HepG2 (cell line): ENCODE results near the gene TMTC4. TPM values are rescaled to one million over a fixed set of nuclear protein-coding genes. Genes with fewer than 3 reads are reported as not detected.

Experiments used
- AKNA ChIP-seq: sonication (generic); formaldehyde crosslinking; IDR thresholded peaks from 2 replicates; pipeline ENCODE4 v1.4.0; 2020; ENCODE audit warnings: missing genetic modification reagents, borderline replicate concordance
- DR1 ChIP-seq: sonication (generic); formaldehyde crosslinking; IDR thresholded peaks from 2 replicates; pipeline ENCODE4 v1.8.0; 2021; ENCODE audit warnings: mild to moderate bottlenecking, missing genetic modification reagents, inconsistent platforms
- IKZF5 ChIP-seq: IDR thresholded peaks from 2 replicates; pipeline ENCODE4 v1.6.1; 2018; ENCODE audit warnings: missing genetic modification reagents, mild to moderate bottlenecking, missing compliant biosample characterization
- MNT ChIP-seq: fragments of 450-650 bp; IDR thresholded peaks from 2 replicates; pipeline ENCODE4 v1.6.1; 2016
- POGK ChIP-seq: sonication (generic); formaldehyde crosslinking; conservative IDR thresholded peaks from 2 replicates; pipeline ENCODE4 v1.8.0; 2022; ENCODE audit warnings: mild to moderate bottlenecking, moderate library complexity, missing genetic modification reagents
- UBTF ChIP-seq: sonication (generic); formaldehyde crosslinking; IDR thresholded peaks from 2 replicates; pipeline ENCODE4 v1.4.0; 2020; ENCODE audit warnings: mild to moderate bottlenecking, missing genetic modification reagents
- ZBTB44 ChIP-seq: sonication (generic); formaldehyde crosslinking; IDR thresholded peaks from 2 replicates; pipeline ENCODE4 v1.4.0; 2020; ENCODE audit warnings: missing genetic modification reagents
- ZBTB7A ChIP-seq: sonication (generic); formaldehyde crosslinking; IDR thresholded peaks from 2 replicates; pipeline ENCODE4 v1.8.0; 2022; ENCODE audit warnings: mild to moderate bottlenecking, missing genetic modification reagents
- ZNF124 ChIP-seq: sonication (generic); formaldehyde crosslinking; IDR thresholded peaks from 2 replicates; pipeline ENCODE4 v1.4.0; 2020; ENCODE audit warnings: missing genetic modification reagents
- ZNF354B ChIP-seq: sonication (generic); formaldehyde crosslinking; IDR thresholded peaks from 2 replicates; pipeline ENCODE4 v1.8.0; 2022; ENCODE audit warnings: mild to moderate bottlenecking, missing genetic modification reagents
- ZNF619 ChIP-seq: sonication (generic); formaldehyde crosslinking; IDR thresholded peaks from 2 replicates; pipeline ENCODE4 v1.4.0; 2020; ENCODE audit warnings: mild to moderate bottlenecking, missing genetic modification reagents
- ZNF784 ChIP-seq: sonication (generic); formaldehyde crosslinking; IDR thresholded peaks from 2 replicates; pipeline ENCODE4 v1.5.1; 2020; ENCODE audit warnings: missing genetic modification reagents, mild to moderate bottlenecking, borderline replicate concordance
- polyA plus RNA-seq, 8 experiments: library from polyadenylated mRNA; depleted of rRNA in 3 of 8; stranded (reverse) in 7 of 8; unstranded in 1 of 8; fragments of >200 nt; fragmentation: Illumina TruSeq in 4 of 8; extraction: Trizol in 4 of 8; gene quantifications; 2 replicates each; pipeline versions ENCODE4 v1.2.1 to v1.2.3, GENCODE V29; 2011 to 2016; ENCODE audit warnings: low read depth in 4 of 8, missing spikeins in 1 of 8, mixed read lengths in 1 of 8; ENCODE audit not compliant: insufficient read depth in 1 of 8
- total RNA-seq, 5 experiments: library from RNA; depleted of rRNA; stranded (reverse); fragments of >200 nt; fragmentation: Illumina TruSeq; extraction: Trizol; gene quantifications; 2 replicates each; pipeline ENCODE4 v1.2.3, GENCODE V29; 2016; ENCODE audit warnings: low read depth in 1 of 5

Gene TMTC4
- total and polyA plus RNA-seq, 2 of the 13 experiments (the other 11 are each of a cell fraction or from before 2014, with no cell fraction given), result 16.0 to 22.6 TPM

GRCh38 chr13:100588331-100589177, 86.0 kb downstream of the TMTC4 start, which contains the start of gene GGACT (continued):
- no peak for TF ChIP-seq MNT
- TF ChIP-seq ZNF619, result no peak
- TF ChIP-seq IKZF5 (CRISPR knock-in tag), result peak; percentile 76; the same call in 1 of the 2 replicates
- no peak for TF ChIP-seq AKNA
- TF ChIP-seq ZNF124 (CRISPR knock-in tag), result no peak
- 0 out of 2 replicates have a peak, but pooled peaks have one; percentile 34 for TF ChIP-seq DR1 (CRISPR knock-in tag)
- TF ChIP-seq ZNF784 (CRISPR knock-in tag), result no peak; the same call in 1 of the 2 replicates
- TF ChIP-seq ZNF354B (CRISPR knock-in tag), result no peak
- TF ChIP-seq UBTF, result peak; percentile 74
- peak; percentile 94 for TF ChIP-seq POGK (CRISPR knock-in tag)
- TF ChIP-seq ZBTB7A (CRISPR knock-in tag), result peak; percentile 35; the same call in 1 of the 2 replicates
- no peak for TF ChIP-seq ZBTB44 (CRISPR knock-in tag)
